GM12878 (cell line): ENCODE results near the gene ENTREP3. TPM values are rescaled to one million over a fixed set of nuclear protein-coding genes. Genes with fewer than 3 reads are reported as not detected.

Experiments used
- BHLHE40 ChIP-seq, 2 experiments: fragments of 450-650 bp in 1 of 2; IDR thresholded peaks; 2 replicates each; pipeline ENCODE4 v1.6.1; 2011 to 2017; ENCODE audit warnings: low read depth in 2 of 2, borderline replicate concordance in 1 of 2, improper control_type of control experiment in 1 of 2, low read length in 1 of 2, mild to moderate bottlenecking in 1 of 2
- EED ChIP-seq: sonication (generic); IDR thresholded peaks from 2 replicates; pipeline ENCODE4 v1.6.1; 2016; ENCODE audit warnings: antibody characterized with exemption, low read depth
- EP300 ChIP-seq, 2 experiments: fragments of 150-350 bp in 1 of 2; IDR thresholded peaks; 2 replicates each; pipeline ENCODE4 v1.6.1; 2011 to 2012; ENCODE audit warnings: low read depth in 2 of 2, low read length in 2 of 2, borderline replicate concordance in 1 of 2, improper control_type of control experiment in 1 of 2, inconsistent platforms in 1 of 2; ENCODE audit not compliant: control insufficient read depth in 1 of 2
- LARP7 ChIP-seq: fragments of 450-650 bp; IDR thresholded peaks from 2 replicates; pipeline ENCODE4 v1.6.1; 2017; ENCODE audit warnings: mild to moderate bottlenecking
- NBN ChIP-seq: fragments of 450-650 bp; IDR thresholded peaks from 2 replicates; pipeline ENCODE4 v1.6.1; 2016
- NFYB ChIP-seq: IDR thresholded peaks from 2 replicates; pipeline ENCODE4 v1.6.1; 2011; ENCODE audit warnings: low read depth, mild to moderate bottlenecking, low read length, improper control_type of control experiment, moderate library complexity; ENCODE audit not compliant: insufficient read depth
- SIN3A ChIP-seq: IDR thresholded peaks from 2 replicates; pipeline ENCODE4 v1.6.1; 2012; ENCODE audit warnings: low read depth, low read length, improper control_type of control experiment
- SIX5 ChIP-seq: IDR thresholded peaks from 2 replicates; pipeline ENCODE4 v1.6.1; 2011; ENCODE audit warnings: mild to moderate bottlenecking, low read depth, low read length, moderate library complexity; ENCODE audit not compliant: severe bottlenecking
- TCF3 ChIP-seq: IDR thresholded peaks from 2 replicates; pipeline ENCODE4 v1.6.1; 2012; ENCODE audit warnings: low read depth, mild to moderate bottlenecking, low read length, borderline replicate concordance; ENCODE audit not compliant: insufficient read depth
- YY1 ChIP-seq: IDR thresholded peaks from 2 replicates; pipeline ENCODE4 v1.6.1; 2011; ENCODE audit warnings: low read depth, mild to moderate bottlenecking, low read length
- polyA plus RNA-seq, 11 experiments: library from polyadenylated mRNA; depleted of rRNA in 4 of 11; unstranded in 6 of 11; stranded (reverse) in 5 of 11; fragments of >200 nt; fragmentation: Nextera tagmentation in 4 of 11; fragmentation: Illumina TruSeq in 1 of 11; extraction: Ambion mirVana in 4 of 11; extraction: Trizol in 1 of 11; gene quantifications; 1 replicate in 1 of 11; 2 replicates in 10 of 11; pipeline versions ENCODE4 v1.2.1 to v1.2.3, GENCODE V29; 2011 to 2016; ENCODE audit warnings: inconsistent platforms in 2 of 11, missing spikeins in 2 of 11, low read depth in 1 of 11
- total RNA-seq, 4 experiments: library from RNA; depleted of rRNA in 3 of 4; stranded (reverse); fragments of >200 nt in 3 of 4; fragmentation: Illumina TruSeq in 1 of 4; extraction: Trizol in 1 of 4; gene quantifications; 2 replicates each; pipeline versions ENCODE4 v1.2.1 to v1.2.3, GENCODE V29; 2013 to 2021
- TF ChIP-seq, protein P1 (sequence below): fragments of 150-350 bp; IDR thresholded peaks from 2 replicates; pipeline ENCODE4 v1.6.1; 2016; ENCODE audit warnings: low read depth, low read length
- TF ChIP-seq, protein P2 (sequence below): fragments of 450-650 bp; IDR thresholded peaks from 2 replicates; pipeline ENCODE4 v1.6.1; 2017; ENCODE audit warnings: mild to moderate bottlenecking, moderate library complexity
- TF ChIP-seq, protein P3 (sequence below): fragments of 450-650 bp; IDR thresholded peaks from 2 replicates; pipeline ENCODE4 v1.6.1; 2017; ENCODE audit warnings: mild to moderate bottlenecking
- TF ChIP-seq, protein P4 (sequence below): IDR thresholded peaks from 2 replicates; pipeline ENCODE4 v1.6.1; 2012; ENCODE audit warnings: low read length, inconsistent platforms
- TF ChIP-seq, protein P5 (sequence below): fragments of 450-650 bp; IDR thresholded peaks from 2 replicates; pipeline ENCODE4 v1.6.1; 2016; ENCODE audit warnings: mild to moderate bottlenecking

ENTREP3 gene
- total and polyA plus RNA-seq, 10 of the 15 experiments (the other 5 are each of a cell fraction or from before 2014, with no cell fraction given), result 1.7 to 31.8 (median 3.9) TPM

DNA sequence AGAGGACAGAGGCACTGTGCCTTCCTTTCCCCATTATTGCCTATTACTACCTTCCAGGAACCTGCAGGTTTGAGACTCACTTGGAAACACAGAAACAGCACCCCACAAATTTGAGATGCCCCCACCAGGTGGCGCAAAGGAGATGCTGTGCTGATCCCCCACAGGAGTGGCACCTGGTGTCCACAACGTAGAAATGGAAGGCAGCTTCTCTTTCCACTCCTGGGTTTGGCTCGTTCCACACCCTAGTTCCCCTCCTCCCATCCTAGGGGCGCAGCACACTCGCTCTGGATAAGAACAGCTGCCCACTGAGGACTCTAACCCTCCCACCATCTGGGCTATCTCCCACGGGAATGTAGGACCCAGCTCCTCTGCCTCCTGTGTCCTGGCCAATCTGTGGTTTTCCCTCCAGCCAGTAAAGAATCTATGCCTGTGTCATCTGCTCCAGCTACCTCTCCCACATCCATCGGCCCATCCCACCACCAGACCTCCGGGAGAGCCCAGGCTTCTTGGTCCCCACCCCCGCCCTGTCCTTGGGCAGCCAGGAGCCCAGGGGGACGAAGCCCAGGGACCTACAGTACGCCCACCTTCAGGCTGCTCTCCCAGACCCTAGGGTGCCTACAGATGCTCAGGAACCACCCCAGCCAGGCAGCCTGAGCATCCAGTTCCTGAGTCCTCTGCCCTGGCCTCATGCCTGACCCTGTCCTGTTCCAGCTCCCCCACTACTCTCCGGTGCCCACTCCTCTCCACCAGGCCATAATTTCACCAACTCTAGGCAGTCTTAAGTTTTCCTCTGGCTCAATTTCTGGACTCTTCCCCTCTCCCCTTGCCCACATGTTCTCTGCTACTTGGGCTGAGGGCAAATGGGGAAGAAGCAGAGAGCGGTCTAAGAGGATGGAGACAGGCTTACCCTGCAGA lies 48.1 kb downstream of the ENTREP3 start (continued):
- peak; percentile 83 for TF ChIP-seq YY1
- TF ChIP-seq, protein P1, sequence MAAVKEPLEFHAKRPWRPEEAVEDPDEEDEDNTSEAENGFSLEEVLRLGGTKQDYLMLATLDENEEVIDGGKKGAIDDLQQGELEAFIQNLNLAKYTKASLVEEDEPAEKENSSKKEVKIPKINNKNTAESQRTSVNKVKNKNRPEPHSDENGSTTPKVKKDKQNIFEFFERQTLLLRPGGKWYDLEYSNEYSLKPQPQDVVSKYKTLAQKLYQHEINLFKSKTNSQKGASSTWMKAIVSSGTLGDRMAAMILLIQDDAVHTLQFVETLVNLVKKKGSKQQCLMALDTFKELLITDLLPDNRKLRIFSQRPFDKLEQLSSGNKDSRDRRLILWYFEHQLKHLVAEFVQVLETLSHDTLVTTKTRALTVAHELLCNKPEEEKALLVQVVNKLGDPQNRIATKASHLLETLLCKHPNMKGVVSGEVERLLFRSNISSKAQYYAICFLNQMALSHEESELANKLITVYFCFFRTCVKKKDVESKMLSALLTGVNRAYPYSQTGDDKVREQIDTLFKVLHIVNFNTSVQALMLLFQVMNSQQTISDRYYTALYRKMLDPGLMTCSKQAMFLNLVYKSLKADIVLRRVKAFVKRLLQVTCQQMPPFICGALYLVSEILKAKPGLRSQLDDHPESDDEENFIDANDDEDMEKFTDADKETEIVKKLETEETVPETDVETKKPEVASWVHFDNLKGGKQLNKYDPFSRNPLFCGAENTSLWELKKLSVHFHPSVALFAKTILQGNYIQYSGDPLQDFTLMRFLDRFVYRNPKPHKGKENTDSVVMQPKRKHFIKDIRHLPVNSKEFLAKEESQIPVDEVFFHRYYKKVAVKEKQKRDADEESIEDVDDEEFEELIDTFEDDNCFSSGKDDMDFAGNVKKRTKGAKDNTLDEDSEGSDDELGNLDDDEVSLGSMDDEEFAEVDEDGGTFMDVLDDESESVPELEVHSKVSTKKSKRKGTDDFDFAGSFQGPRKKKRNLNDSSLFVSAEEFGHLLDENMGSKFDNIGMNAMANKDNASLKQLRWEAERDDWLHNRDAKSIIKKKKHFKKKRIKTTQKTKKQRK, result no peak
- no peak for TF ChIP-seq NFYB
- TF ChIP-seq, protein P2, sequence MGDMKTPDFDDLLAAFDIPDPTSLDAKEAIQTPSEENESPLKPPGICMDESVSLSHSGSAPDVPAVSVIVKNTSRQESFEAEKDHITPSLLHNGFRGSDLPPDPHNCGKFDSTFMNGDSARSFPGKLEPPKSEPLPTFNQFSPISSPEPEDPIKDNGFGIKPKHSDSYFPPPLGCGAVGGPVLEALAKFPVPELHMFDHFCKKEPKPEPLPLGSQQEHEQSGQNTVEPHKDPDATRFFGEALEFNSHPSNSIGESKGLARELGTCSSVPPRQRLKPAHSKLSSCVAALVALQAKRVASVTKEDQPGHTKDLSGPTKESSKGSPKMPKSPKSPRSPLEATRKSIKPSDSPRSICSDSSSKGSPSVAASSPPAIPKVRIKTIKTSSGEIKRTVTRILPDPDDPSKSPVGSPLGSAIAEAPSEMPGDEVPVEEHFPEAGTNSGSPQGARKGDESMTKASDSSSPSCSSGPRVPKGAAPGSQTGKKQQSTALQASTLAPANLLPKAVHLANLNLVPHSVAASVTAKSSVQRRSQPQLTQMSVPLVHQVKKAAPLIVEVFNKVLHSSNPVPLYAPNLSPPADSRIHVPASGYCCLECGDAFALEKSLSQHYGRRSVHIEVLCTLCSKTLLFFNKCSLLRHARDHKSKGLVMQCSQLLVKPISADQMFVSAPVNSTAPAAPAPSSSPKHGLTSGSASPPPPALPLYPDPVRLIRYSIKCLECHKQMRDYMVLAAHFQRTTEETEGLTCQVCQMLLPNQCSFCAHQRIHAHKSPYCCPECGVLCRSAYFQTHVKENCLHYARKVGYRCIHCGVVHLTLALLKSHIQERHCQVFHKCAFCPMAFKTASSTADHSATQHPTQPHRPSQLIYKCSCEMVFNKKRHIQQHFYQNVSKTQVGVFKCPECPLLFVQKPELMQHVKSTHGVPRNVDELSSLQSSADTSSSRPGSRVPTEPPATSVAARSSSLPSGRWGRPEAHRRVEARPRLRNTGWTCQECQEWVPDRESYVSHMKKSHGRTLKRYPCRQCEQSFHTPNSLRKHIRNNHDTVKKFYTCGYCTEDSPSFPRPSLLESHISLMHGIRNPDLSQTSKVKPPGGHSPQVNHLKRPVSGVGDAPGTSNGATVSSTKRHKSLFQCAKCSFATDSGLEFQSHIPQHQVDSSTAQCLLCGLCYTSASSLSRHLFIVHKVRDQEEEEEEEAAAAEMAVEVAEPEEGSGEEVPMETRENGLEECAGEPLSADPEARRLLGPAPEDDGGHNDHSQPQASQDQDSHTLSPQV, result no peak; the same call in 1 of the 2 replicates
- TF ChIP-seq BHLHE40 (IDR thresholded peaks at IDR 0.05; ENCODE audit: borderline replicate concordance in 1 of 2, low read depth in 2 of 2, low read length in 1 of 2), result peak; percentile 12 to 20; a peak in 1 of 4 replicates
- no peak; the same call in 1 of the 2 replicates for TF ChIP-seq LARP7
- TF ChIP-seq SIX5, result no peak
- TF ChIP-seq NBN, result peak; percentile 78; the same call in 1 of the 2 replicates
- 0 out of 2 replicates have a peak, but pooled peaks have one; percentile 47 for TF ChIP-seq TCF3
- TF ChIP-seq EED, result no peak
- TF ChIP-seq, protein P3, sequence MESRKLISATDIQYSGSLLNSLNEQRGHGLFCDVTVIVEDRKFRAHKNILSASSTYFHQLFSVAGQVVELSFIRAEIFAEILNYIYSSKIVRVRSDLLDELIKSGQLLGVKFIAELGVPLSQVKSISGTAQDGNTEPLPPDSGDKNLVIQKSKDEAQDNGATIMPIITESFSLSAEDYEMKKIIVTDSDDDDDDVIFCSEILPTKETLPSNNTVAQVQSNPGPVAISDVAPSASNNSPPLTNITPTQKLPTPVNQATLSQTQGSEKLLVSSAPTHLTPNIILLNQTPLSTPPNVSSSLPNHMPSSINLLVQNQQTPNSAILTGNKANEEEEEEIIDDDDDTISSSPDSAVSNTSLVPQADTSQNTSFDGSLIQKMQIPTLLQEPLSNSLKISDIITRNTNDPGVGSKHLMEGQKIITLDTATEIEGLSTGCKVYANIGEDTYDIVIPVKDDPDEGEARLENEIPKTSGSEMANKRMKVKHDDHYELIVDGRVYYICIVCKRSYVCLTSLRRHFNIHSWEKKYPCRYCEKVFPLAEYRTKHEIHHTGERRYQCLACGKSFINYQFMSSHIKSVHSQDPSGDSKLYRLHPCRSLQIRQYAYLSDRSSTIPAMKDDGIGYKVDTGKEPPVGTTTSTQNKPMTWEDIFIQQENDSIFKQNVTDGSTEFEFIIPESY, result no peak
- TF ChIP-seq, protein P4, sequence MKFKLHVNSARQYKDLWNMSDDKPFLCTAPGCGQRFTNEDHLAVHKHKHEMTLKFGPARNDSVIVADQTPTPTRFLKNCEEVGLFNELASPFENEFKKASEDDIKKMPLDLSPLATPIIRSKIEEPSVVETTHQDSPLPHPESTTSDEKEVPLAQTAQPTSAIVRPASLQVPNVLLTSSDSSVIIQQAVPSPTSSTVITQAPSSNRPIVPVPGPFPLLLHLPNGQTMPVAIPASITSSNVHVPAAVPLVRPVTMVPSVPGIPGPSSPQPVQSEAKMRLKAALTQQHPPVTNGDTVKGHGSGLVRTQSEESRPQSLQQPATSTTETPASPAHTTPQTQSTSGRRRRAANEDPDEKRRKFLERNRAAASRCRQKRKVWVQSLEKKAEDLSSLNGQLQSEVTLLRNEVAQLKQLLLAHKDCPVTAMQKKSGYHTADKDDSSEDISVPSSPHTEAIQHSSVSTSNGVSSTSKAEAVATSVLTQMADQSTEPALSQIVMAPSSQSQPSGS, result no peak
- no peak for TF ChIP-seq EP300 (IDR thresholded peaks at IDR 0.05; ENCODE audit: borderline replicate concordance in 1 of 2, control insufficient read depth in 1 of 2, low read depth in 2 of 2, low read length in 2 of 2)
- TF ChIP-seq SIN3A, result no peak
- TF ChIP-seq, protein P5, sequence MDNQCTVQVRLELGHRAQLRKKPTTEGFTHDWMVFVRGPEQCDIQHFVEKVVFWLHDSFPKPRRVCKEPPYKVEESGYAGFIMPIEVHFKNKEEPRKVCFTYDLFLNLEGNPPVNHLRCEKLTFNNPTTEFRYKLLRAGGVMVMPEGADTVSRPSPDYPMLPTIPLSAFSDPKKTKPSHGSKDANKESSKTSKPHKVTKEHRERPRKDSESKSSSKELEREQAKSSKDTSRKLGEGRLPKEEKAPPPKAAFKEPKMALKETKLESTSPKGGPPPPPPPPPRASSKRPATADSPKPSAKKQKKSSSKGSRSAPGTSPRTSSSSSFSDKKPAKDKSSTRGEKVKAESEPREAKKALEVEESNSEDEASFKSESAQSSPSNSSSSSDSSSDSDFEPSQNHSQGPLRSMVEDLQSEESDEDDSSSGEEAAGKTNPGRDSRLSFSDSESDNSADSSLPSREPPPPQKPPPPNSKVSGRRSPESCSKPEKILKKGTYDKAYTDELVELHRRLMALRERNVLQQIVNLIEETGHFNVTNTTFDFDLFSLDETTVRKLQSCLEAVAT, result 0 out of 2 replicates have a peak, but pooled peaks have one; percentile 41
